ENCODE measurements around the gene EGR1.

EGR1 gene

GRCh38 chr5:138455232-138455930 is 9.9 kb upstream of the EGR1 start:
- no peaks in the 10 kb centered on the region for H3K9me3 ChIP-seq (ENCODE audit: control insufficient read depth, insufficient read depth, low read depth, low read length)
- H3K9ac ChIP-seq (ENCODE audit: low read length), result no peak overlapping the region
- no peaks in the 10 kb centered on the region for H3K36me3 ChIP-seq (ENCODE audit: control insufficient read depth, insufficient read depth, low read length)
- H3K4me3 ChIP-seq (ENCODE audit: low read depth, low read length), result no peak overlapping the region
- H3K4me1 ChIP-seq (ENCODE audit: control insufficient read depth, insufficient read depth, low read length), result peaks cover 17% of the 10 kb centered on the region
- no peaks in the 10 kb centered on the region for H3K27me3 ChIP-seq (ENCODE audit: control insufficient read depth, insufficient read depth, low read length)
- no peak overlapping the region for H3K27ac ChIP-seq (ENCODE audit: low read depth, low read length)

- Histone ChIP-seq H3K27me3 (ENCODE audit: control insufficient read depth, insufficient read depth, low read length) (no peaks in the 10 kb centered on the region), H3K9me3 (ENCODE audit: control insufficient read depth, insufficient read depth, low read depth, low read length) (no peaks in the 10 kb centered on the region), H3K36me3 (ENCODE audit: control insufficient read depth, insufficient read depth, low read length) (no peaks in the 10 kb centered on the region), H3K4me1 (ENCODE audit: control insufficient read depth, insufficient read depth, low read length) (peaks cover 17% of the 10 kb centered on the region), H3K9ac (ENCODE audit: low read length) (no peak overlapping the region), H3K4me3 (ENCODE audit: low read depth, low read length) (no peak overlapping the region), H3K27ac (ENCODE audit: low read depth, low read length) (no peak overlapping the region)
Measured at GRCh38 chr5:138457531-138458275, 7.6 kb upstream of the EGR1 start.

GRCh38 chr5:138458384-138458783 is 6.9 kb upstream of the EGR1 start:
- Histone ChIP-seq H3K4me1 (ENCODE audit: control insufficient read depth, insufficient read depth, low read length) (peaks cover 19% of the 10 kb centered on the region), H3K9me3 (ENCODE audit: control insufficient read depth, insufficient read depth, low read depth, low read length) (no peaks in the 10 kb centered on the region), H3K9ac (ENCODE audit: low read length) (no peak overlapping the region), H3K27ac (ENCODE audit: low read depth, low read length) (no peak overlapping the region), H3K4me3 (ENCODE audit: low read depth, low read length) (no peak overlapping the region), H3K36me3 (ENCODE audit: control insufficient read depth, insufficient read depth, low read length) (no peaks in the 10 kb centered on the region), H3K27me3 (ENCODE audit: control insufficient read depth, insufficient read depth, low read length) (no peaks in the 10 kb centered on the region)

- Histone ChIP-seq H3K36me3 (ENCODE audit: control insufficient read depth, insufficient read depth, low read length) (no peaks in the 10 kb centered on the region), H3K4me3 (ENCODE audit: low read depth, low read length) (no peak overlapping the region), H3K9me3 (ENCODE audit: control insufficient read depth, insufficient read depth, low read depth, low read length) (no peaks in the 10 kb centered on the region), H3K9ac (ENCODE audit: low read length) (no peak overlapping the region), H3K4me1 (ENCODE audit: control insufficient read depth, insufficient read depth, low read length) (peaks cover 23% of the 10 kb centered on the region), H3K27ac (ENCODE audit: low read depth, low read length) (no peak overlapping the region), H3K27me3 (ENCODE audit: control insufficient read depth, insufficient read depth, low read length) (no peaks in the 10 kb centered on the region)
Measured at GRCh38 chr5:138458856-138459255, 6.4 kb upstream of the EGR1 start.

GRCh38 chr5:138459311-138459933 is 5.9 kb upstream of the EGR1 start:
- Histone ChIP-seq H3K9me3 (ENCODE audit: control insufficient read depth, insufficient read depth, low read depth, low read length) (no peaks in the 10 kb centered on the region), H3K4me3 (ENCODE audit: low read depth, low read length) (no peak overlapping the region), H3K9ac (ENCODE audit: low read length) (no peak overlapping the region), H3K4me1 (ENCODE audit: control insufficient read depth, insufficient read depth, low read length) (peaks cover 22% of the 10 kb centered on the region), H3K27me3 (ENCODE audit: control insufficient read depth, insufficient read depth, low read length) (no peaks in the 10 kb centered on the region), H3K36me3 (ENCODE audit: control insufficient read depth, insufficient read depth, low read length) (no peaks in the 10 kb centered on the region), H3K27ac (ENCODE audit: low read depth, low read length) (no peak overlapping the region)

GRCh38 chr5:138460032-138460693 is 5.1 kb upstream of the EGR1 start:
- Histone ChIP-seq H3K4me1 (ENCODE audit: control insufficient read depth, insufficient read depth, low read length) (peaks cover 15% of the 10 kb centered on the region), H3K4me3 (ENCODE audit: low read depth, low read length) (no peak overlapping the region), H3K27me3 (ENCODE audit: control insufficient read depth, insufficient read depth, low read length) (no peaks in the 10 kb centered on the region), H3K36me3 (ENCODE audit: control insufficient read depth, insufficient read depth, low read length) (no peaks in the 10 kb centered on the region), H3K27ac (ENCODE audit: low read depth, low read length) (no peak overlapping the region), H3K9ac (ENCODE audit: low read length) (no peak overlapping the region), H3K9me3 (ENCODE audit: control insufficient read depth, insufficient read depth, low read depth, low read length) (no peaks in the 10 kb centered on the region)

- Histone ChIP-seq H3K36me3 (ENCODE audit: control insufficient read depth, insufficient read depth, low read length) (no peaks in the 10 kb centered on the region), H3K9me3 (ENCODE audit: control insufficient read depth, insufficient read depth, low read depth, low read length) (no peaks in the 10 kb centered on the region), H3K4me3 (ENCODE audit: low read depth, low read length) (no peak overlapping the region), H3K27ac (ENCODE audit: low read depth, low read length) (no peak overlapping the region), H3K9ac (ENCODE audit: low read length) (no peak overlapping the region), H3K4me1 (ENCODE audit: control insufficient read depth, insufficient read depth, low read length) (peaks cover 13% of the 10 kb centered on the region), H3K27me3 (ENCODE audit: control insufficient read depth, insufficient read depth, low read length) (peaks cover 10% of the 10 kb centered on the region)
Measured at GRCh38 chr5:138461343-138462125, 3.7 kb upstream of the EGR1 start.

GRCh38 chr5:138463419-138464007 is 1.8 kb upstream of the EGR1 start:
- Histone ChIP-seq H3K4me3 (ENCODE audit: low read depth, low read length) (peak overlapping the region; percentile 85), H3K4me1 (ENCODE audit: control insufficient read depth, insufficient read depth, low read length) (peaks cover 16% of the 10 kb centered on the region), H3K36me3 (ENCODE audit: control insufficient read depth, insufficient read depth, low read length) (peaks cover 16% of the 10 kb centered on the region), H3K9me3 (ENCODE audit: control insufficient read depth, insufficient read depth, low read depth, low read length) (no peaks in the 10 kb centered on the region), H3K9ac (ENCODE audit: low read length) (peak overlapping the region; percentile 89), H3K27ac (ENCODE audit: low read depth, low read length) (peak overlapping the region; percentile 69), H3K27me3 (ENCODE audit: control insufficient read depth, insufficient read depth, low read length) (peaks cover 27% of the 10 kb centered on the region)

GRCh38 chr5:138464008-138464387 is 1.3 kb upstream of the EGR1 start:
- H3K4me1 ChIP-seq (ENCODE audit: control insufficient read depth, insufficient read depth, low read length), result peaks cover 13% of the 10 kb centered on the region
- peak overlapping the region; percentile 97 for H3K27ac ChIP-seq (ENCODE audit: low read depth, low read length)
- peak overlapping the region; percentile 89 for H3K9ac ChIP-seq (ENCODE audit: low read length)
- peak overlapping the region; percentile 85 for H3K4me3 ChIP-seq (ENCODE audit: low read depth, low read length)
- no peaks in the 10 kb centered on the region for H3K9me3 ChIP-seq (ENCODE audit: control insufficient read depth, insufficient read depth, low read depth, low read length)
- peaks cover 16% of the 10 kb centered on the region for H3K36me3 ChIP-seq (ENCODE audit: control insufficient read depth, insufficient read depth, low read length)
- H3K27me3 ChIP-seq (ENCODE audit: control insufficient read depth, insufficient read depth, low read length), result peaks cover 27% of the 10 kb centered on the region

All from HUES6 (cell line).